Lower lobe of right lung (tissue), 2 donors: ENCODE results near the gene PKNOX2. TPM values are rescaled to one million over a fixed set of nuclear protein-coding genes. Genes with fewer than 3 reads are reported as not detected.

ENCODE experiments used
- ATAC-seq, 2 donors: fragments of 200-7000 bp; cut with Tn5 transposase; one replicate each; pipeline ENCODE4 v1.9.1; 2020 to 2022; ENCODE audit warnings: mild to moderate bottlenecking in 2 of 2, moderate library complexity in 2 of 2
- DNase-seq: peaks from one replicate; pipeline ENCODE4 v3.0.0-alpha.2; 2020
- H3K27ac ChIP-seq: fragments of 200-600 bp; one replicate; pipeline ENCODE4 v1.8.0; 2022
- H3K27me3 ChIP-seq: fragments of 200-600 bp; one replicate; pipeline ENCODE4 v1.8.0; 2022; ENCODE audit warnings: low read depth
- H3K36me3 ChIP-seq: fragments of 200-600 bp; one replicate; pipeline ENCODE4 v1.8.0; 2022; ENCODE audit warnings: mild to moderate bottlenecking
- H3K4me1 ChIP-seq: fragments of 200-600 bp; one replicate; pipeline ENCODE4 v1.8.0; 2022
- H3K4me3 ChIP-seq: fragments of 200-600 bp; one replicate; pipeline ENCODE4 v1.8.0; 2022; ENCODE audit warnings: mild to moderate bottlenecking
- H3K9me3 ChIP-seq: fragments of 200-600 bp; one replicate; pipeline ENCODE4 v1.8.0; 2022
- intact Hi-C: fragments of 100-400 bp; cut with DNase I; formaldehyde crosslinking; loops from one replicate; pipeline ENCODE4 v1.11.0; 2022
- total RNA-seq: library from RNA; stranded (reverse); fragmentation: NEBNext Ultra II Directional; extraction: Animal tissue kit (Norgen Biotek cat#: 25700); gene quantifications from one replicate; pipeline ENCODE4 v1.2.1, GENCODE V29; 2021
- TF ChIP-seq, protein P1 (sequence below): fragments of 200-600 bp; IDR thresholded peaks from one replicate; pipeline ENCODE4 v1.8.0; 2022; ENCODE audit warnings: antibody characterized with exemption, mild to moderate bottlenecking
- donor health status: DM: no; HTN: yes; CAD: no; lungs with severe emphysema.

PKNOX2 gene
- total RNA-seq, 1 donor from 2014 or later, result 14.4 TPM

DNA sequence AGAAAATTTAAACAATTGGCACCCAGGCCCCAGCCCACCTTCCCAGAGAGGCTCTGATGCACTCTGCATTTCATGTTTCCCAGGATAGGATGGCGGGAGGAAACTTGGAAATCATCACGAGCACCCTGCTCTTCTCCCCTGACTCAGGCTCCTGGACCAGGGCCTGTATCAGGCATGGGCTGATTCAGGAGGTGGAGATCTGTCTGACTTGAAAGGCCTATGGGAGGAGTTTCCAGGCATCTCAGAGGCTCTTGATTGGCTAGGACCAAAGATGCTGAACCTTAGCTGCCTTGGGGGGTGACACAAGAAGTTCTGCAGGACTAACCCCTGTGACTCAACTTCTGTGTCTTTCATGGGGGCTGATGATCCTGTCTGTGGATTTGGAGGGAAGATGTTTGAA lies 106.2 kb downstream of the PKNOX2 start:
- Histone ChIP-seq H3K4me3 (no peak overlapping the region), H3K9me3 (no peaks in the 10 kb centered on the region), H3K36me3 (no peaks in the 10 kb centered on the region), H3K27me3 (no peaks in the 10 kb centered on the region), H3K27ac (no peak overlapping the region), H3K4me1 (no peaks in the 10 kb centered on the region)
- DNase-seq (no peak), ATAC-seq (no peak)
- TF ChIP-seq, protein P1, sequence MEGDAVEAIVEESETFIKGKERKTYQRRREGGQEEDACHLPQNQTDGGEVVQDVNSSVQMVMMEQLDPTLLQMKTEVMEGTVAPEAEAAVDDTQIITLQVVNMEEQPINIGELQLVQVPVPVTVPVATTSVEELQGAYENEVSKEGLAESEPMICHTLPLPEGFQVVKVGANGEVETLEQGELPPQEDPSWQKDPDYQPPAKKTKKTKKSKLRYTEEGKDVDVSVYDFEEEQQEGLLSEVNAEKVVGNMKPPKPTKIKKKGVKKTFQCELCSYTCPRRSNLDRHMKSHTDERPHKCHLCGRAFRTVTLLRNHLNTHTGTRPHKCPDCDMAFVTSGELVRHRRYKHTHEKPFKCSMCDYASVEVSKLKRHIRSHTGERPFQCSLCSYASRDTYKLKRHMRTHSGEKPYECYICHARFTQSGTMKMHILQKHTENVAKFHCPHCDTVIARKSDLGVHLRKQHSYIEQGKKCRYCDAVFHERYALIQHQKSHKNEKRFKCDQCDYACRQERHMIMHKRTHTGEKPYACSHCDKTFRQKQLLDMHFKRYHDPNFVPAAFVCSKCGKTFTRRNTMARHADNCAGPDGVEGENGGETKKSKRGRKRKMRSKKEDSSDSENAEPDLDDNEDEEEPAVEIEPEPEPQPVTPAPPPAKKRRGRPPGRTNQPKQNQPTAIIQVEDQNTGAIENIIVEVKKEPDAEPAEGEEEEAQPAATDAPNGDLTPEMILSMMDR, result no peak
- intact Hi-C loops, result no loop called here

DNA sequence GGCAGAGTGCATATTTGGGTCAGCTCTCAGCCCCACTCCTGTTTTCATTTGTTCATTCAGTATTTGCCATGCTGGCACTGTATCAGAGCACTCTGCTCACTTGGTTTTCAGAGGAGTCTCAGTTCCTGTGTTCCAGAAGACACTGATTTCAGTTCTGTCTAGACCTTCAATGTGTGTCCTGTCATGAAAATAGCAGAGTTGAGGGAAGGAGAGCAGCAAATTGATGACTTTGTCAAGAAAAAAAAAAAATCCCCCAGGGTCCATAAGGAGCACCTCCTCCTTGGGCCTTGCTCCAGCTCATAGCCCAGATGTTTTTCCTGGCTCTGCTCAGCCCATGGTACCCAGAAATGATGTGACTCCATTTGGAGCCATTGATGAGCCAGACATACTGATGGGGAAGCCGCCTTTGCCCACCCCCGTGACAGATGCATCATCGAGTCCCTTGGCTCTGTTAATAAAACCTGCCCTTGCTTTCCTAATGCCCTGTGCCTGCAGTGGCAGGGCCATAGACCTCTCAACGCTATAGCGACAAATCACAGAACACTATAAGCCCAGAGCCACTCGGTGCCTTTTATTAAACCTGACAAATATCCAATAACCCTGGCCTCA lies 107.0 kb downstream of the PKNOX2 start:
- H3K4me3 ChIP-seq, result no peak overlapping the region
- H3K27ac ChIP-seq, result no peak overlapping the region
- ATAC-seq, result no peak
- no peak for DNase-seq
- H3K36me3 ChIP-seq, result no peaks in the 10 kb centered on the region
- no peaks in the 10 kb centered on the region for H3K9me3 ChIP-seq
- no peaks in the 10 kb centered on the region for H3K27me3 ChIP-seq
- TF ChIP-seq, protein P1, result no peak
- H3K4me1 ChIP-seq, result no peaks in the 10 kb centered on the region
- intact Hi-C loops, result no loop called here

DNA sequence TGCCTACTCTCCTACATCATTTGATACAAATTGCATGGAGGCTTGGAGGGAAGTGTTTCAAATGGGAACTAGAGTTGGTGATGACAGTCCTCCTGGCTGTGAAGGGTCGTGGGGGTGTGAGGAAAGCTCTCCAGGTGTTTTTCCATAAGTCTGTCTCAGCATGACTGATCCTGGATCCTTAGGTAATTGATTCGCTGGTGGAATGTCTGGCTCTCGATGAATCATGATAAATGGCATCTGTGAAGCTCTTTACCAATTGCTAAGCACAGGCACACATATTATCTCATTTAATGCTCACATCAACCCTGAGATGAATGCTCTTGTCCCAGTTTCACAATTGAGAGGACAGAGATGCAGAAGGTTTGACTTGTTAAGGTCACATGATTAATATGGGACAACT lies 107.5 kb downstream of the PKNOX2 start:
- ATAC-seq (no peak), DNase-seq (no peak)
- H3K9me3 ChIP-seq, result no peaks in the 10 kb centered on the region
- intact Hi-C loops, result no loop called here
- no peaks in the 10 kb centered on the region for H3K27me3 ChIP-seq
- no peaks in the 10 kb centered on the region for H3K4me1 ChIP-seq
- H3K27ac ChIP-seq, result no peak overlapping the region
- H3K4me3 ChIP-seq, result no peak overlapping the region
- TF ChIP-seq, protein P1, result no peak
- no peaks in the 10 kb centered on the region for H3K36me3 ChIP-seq

DNA sequence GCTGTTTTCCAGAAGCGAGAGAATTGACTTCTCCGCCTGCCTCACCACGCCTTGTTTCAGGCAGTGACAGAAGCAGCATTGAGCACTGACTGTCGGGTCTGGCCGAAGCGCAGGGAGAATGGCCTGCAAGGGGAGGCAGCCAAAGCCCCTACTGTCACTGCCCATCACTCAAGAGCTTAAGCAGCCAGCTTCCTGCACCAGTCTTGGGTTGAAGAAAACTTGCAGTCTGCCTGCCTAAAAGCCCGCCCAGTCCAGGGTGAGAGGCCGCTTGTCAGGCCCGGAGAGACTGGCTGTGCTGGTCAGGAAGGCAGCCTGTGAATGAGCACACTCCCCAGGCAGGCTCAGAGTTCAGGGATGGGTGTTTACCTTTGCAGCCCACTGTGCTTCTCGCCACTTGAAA lies 108.3 kb downstream of the PKNOX2 start:
- TF ChIP-seq, protein P1, result no peak
- Histone ChIP-seq H3K4me3 (no peak overlapping the region), H3K27me3 (no peaks in the 10 kb centered on the region), H3K9me3 (no peaks in the 10 kb centered on the region), H3K36me3 (no peaks in the 10 kb centered on the region), H3K27ac (no peak overlapping the region), H3K4me1 (no peaks in the 10 kb centered on the region)
- DNase-seq (no peak), ATAC-seq (no peak)
- intact Hi-C loops, result no loop called here

DNA sequence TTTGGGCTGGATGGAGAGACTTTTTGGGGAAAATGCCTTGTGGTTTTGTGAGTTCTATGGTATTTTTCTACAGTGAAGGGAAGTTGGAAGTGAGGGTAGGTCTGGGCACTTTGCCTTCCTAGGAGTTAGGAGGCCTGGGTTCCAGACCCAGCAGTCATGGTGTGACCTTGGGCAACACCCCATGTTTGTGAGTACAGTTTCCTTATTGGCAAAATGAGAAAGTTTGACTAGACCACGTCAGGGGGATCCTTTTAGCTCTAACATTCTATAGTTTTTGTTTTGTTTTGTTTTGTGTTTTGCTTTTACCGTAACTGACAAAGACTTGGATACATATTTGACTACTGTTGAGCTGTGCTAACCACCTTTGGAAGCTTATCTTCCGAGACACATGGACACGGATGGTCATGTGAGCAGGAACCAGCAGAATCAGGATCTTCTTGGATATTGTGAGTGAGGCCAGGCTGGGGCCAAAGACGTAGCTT lies 109.0 kb downstream of the PKNOX2 start:
- Histone ChIP-seq H3K27ac (no peak overlapping the region), H3K4me3 (no peak overlapping the region), H3K36me3 (no peaks in the 10 kb centered on the region), H3K27me3 (no peaks in the 10 kb centered on the region), H3K4me1 (no peaks in the 10 kb centered on the region), H3K9me3 (no peaks in the 10 kb centered on the region)
- TF ChIP-seq, protein P1, result no peak
- ATAC-seq (no peak), DNase-seq (no peak)
- intact Hi-C loops, result no loop called here
